HL-60 (cell line): ENCODE data around the gene PLPPR5.

ENCODE experiments used
- CTCF ChIP-seq: IDR thresholded peaks from one replicate; pipeline ENCODE4 v1.5.1; 2011; ENCODE audit warnings: low read length, control low read depth, inconsistent platforms; ENCODE audit not compliant: insufficient read depth
- POLR2AphosphoS5 ChIP-seq: IDR thresholded peaks from 2 replicates; pipeline ENCODE4 v1.6.1; 2012; ENCODE audit warnings: low read depth
- REST ChIP-seq: IDR thresholded peaks from 2 replicates; pipeline ENCODE4 v1.6.1; 2012; ENCODE audit warnings: low read depth; ENCODE audit not compliant: insufficient replicate concordance

GRCh38 chr1:98949621-98950020, 55.0 kb downstream of the PLPPR5 start:
- no peak for TF ChIP-seq CTCF
- no peak for TF ChIP-seq POLR2AphosphoS5
- no peak for TF ChIP-seq REST
